Breast epithelium (tissue), 4 donors: ENCODE measurements around the gene RIMBP3B. TPM values are rescaled to one million over a fixed set of nuclear protein-coding genes. Genes with fewer than 3 reads are reported as not detected.
A peak's percentile ranks its signal among the peaks of the same experiment; 100 is the strongest.
"Not testable (repeated sequence)": the region's sequence is repeated elsewhere in the genome, so short reads cannot be mapped to it uniquely, and the experiment has no call there.

Source experiments
- DNase-seq, 2 donors: peaks; one replicate each; pipeline ENCODE4 v3.0.0-alpha.2; 2019; ENCODE audit warnings: low spot score in 2 of 2
- H3K27ac ChIP-seq, 2 donors: fragments of 200-600 bp; sonication (generic) in 1 of 2; one replicate each; pipeline ENCODE4 v1.5.1; 2016 to 2019; ENCODE audit warnings: mild to moderate bottlenecking in 1 of 2
- H3K27me3 ChIP-seq, 2 donors: fragments of 200-600 bp; sonication (generic) in 1 of 2; one replicate each; pipeline versions ENCODE4 v1.5.1 to v1.6.0; 2017 to 2019; ENCODE audit warnings: control low read depth in 1 of 2, mild to moderate bottlenecking in 1 of 2
- H3K36me3 ChIP-seq: fragments of 200-600 bp; one replicate; pipeline ENCODE4 v1.5.1; 2019
- H3K4me1 ChIP-seq, 2 donors: fragments of 200-600 bp; sonication (generic); one replicate each; pipeline ENCODE4 v1.5.1; 2016 to 2019; ENCODE audit warnings: control low read depth in 1 of 2
- H3K4me3 ChIP-seq, 3 donors: fragments of 200-600 bp; sonication (generic); 1 replicate in 2 of 3; 2 replicates in 1 of 3; pipeline ENCODE4 v1.5.1; 2016 to 2019; ENCODE audit warnings: mild to moderate bottlenecking in 3 of 3, moderate library complexity in 2 of 3
- H3K9me3 ChIP-seq, 2 donors: fragments of 200-600 bp; sonication (generic) in 1 of 2; one replicate each; pipeline ENCODE4 v1.5.1; 2016 to 2019; ENCODE audit warnings: control low read depth in 1 of 2
- intact Hi-C: fragments of 100-400 bp; cut with DNase I; formaldehyde crosslinking; loops from one replicate; pipeline ENCODE4 v1.15.1; 2023; ENCODE audit warnings: low total_unique reads
- total RNA-seq, 3 donors: library from RNA; depleted of rRNA; stranded (reverse); fragments of >200 nt; gene quantifications; one replicate each; pipeline ENCODE4 v1.1.0, GENCODE V29; 2016

Gene RIMBP3B
- total RNA-seq, 3 donors from 2014 or later, result 0.16 TPM; not detected in 2

- H3K36me3 ChIP-seq, DNase-seq, intact Hi-C loops, H3K27me3 ChIP-seq, H3K4me1 ChIP-seq, H3K4me3 ChIP-seq, H3K9me3 ChIP-seq, H3K27ac ChIP-seq: not testable (repeated sequence)
These were observed 5.9 kb downstream of the RIMBP3B start for GRCh38 chr22:21389480-21389879.

DNA sequence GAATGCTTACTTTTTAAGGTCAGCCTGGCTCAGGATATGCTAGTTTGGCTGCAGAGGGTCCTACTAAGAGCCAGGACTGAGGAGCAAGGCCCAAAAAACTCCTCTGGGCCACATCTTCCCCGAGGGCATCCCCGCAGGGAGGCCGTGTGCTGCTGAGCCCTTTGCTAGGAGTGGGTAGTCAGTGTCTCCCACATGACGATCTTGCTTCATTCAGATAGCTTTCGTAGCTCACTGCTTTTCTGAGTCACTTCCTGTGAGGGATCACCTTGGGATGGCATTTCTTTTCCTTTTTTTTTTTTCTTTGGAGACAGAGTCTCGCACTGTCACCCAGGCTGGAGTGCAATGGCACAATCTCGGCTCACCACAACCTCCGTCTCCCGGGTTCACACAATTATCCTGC lies 6.5 kb downstream of the RIMBP3B start:
- H3K27ac ChIP-seq, H3K4me1 ChIP-seq, H3K36me3 ChIP-seq, H3K9me3 ChIP-seq, H3K4me3 ChIP-seq, intact Hi-C loops, H3K27me3 ChIP-seq, DNase-seq: not testable (repeated sequence)

DNA sequence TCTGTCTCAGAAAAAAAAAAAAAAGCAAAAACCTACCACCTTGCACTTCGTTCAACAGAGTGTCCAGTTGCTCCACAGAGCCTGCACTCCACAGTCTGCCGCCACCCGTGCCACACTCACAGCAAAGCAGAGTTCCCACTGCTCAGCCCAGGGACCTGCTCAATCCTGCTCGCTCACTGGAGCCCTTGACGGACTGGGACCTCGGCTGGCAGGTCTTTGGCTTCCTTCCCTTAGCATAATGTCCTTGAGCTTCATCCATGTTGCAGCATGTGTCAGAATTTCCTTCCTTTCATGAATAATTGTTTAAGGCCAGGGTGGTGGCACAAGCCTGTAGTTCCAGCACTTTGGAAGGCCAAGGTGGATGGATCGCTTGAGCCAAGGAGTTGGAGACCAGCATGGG lies 11.1 kb downstream of the RIMBP3B start:
- DNase-seq, H3K36me3 ChIP-seq, H3K4me1 ChIP-seq, H3K4me3 ChIP-seq, H3K27ac ChIP-seq, H3K27me3 ChIP-seq, H3K9me3 ChIP-seq, intact Hi-C loops: not testable (repeated sequence)

DNA sequence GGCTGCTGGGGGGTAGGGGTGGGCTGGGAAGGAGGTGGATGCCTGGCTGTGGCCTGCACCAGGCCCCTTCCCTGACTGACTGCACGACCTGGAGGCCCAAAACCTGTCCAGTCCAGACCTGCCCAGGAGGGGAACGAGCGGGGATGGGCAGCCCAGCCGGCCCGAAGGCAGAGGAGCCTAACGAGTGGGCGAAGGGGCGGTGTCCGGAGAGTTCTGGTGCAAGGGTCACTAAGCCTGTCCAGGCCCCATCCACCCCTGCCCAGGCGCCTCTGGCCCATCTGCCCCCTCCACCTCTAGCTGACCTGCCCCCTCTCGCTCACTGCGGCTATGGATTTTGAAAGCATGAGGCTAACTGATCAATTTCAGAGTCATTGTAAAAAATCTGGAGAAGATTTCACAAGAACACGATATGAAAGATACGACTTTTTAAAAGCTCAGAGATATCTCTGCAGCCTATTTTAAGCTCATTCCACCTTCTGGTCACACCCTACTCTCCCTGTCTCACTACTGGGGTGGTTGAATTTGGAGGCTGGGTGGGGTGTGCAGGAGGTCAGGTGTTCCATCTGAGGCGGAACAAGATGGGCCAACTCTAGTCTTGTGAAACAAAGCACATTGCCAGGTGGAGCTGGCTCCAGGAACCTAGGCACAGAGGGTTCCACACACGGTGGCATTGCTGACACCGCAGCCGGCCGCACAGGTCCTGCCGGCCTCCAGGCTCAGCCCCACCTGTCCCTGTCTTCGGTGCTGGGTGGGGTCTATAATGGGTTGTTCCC lies 17.8 kb downstream of the RIMBP3B start:
- intact Hi-C loops, H3K27ac ChIP-seq, H3K27me3 ChIP-seq, H3K9me3 ChIP-seq, H3K4me3 ChIP-seq, H3K4me1 ChIP-seq, H3K36me3 ChIP-seq, DNase-seq: not testable (repeated sequence)

DNA sequence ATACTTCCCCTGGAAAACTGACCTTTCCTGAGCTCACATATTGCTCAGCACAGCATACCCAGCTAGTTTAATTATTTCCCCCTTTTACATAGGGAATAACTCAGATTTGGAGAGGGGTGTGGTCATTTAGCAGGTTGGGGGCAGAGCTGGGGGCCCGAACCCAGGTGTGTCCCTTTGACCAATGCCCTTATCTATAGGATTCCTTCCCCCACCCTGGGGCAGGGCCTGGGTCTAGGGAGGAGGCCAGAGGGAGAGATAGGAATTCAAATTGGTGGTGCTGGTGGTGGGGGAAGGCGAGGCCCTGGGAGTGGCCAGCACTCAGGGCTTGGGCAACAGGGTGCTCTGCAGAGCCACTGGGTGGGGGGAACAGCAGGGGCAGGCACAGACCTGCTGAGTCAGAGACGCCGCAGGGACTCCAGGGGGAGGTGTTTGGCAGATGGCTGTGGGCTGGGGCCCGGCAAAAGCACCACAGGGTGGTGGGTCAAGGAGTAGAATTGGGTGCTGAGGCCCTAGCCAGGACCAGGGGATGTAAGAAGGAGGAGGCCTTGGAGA lies 19.3 kb downstream of the RIMBP3B start:
- H3K27me3 ChIP-seq, H3K9me3 ChIP-seq, intact Hi-C loops, H3K36me3 ChIP-seq, H3K27ac ChIP-seq, H3K4me1 ChIP-seq, DNase-seq, H3K4me3 ChIP-seq: not testable (repeated sequence)

DNA sequence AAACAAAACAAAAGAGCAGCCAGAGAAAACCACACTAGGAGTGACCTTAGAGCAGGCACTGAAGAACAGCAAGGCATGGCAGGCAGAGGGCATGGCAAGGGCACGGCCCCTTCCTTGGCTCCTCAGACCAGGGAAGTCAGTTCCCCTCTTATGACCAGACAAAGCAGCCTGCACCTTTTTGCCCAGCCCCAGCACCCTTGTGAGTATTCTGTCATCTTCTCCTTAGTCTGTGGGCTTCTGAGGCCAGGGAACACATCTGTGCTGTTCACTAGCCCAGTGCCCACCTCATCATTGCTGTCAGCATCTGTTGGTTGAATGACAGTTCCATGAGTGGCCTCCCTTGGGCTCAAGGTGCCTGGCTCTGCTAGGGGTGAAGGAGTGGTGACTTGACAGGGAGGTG lies 23.6 kb downstream of the RIMBP3B start:
- H3K4me3 ChIP-seq, H3K27me3 ChIP-seq, H3K36me3 ChIP-seq, intact Hi-C loops, H3K4me1 ChIP-seq, DNase-seq, H3K27ac ChIP-seq, H3K9me3 ChIP-seq: not testable (repeated sequence)

GRCh38 chr22:21407792-21408191 lies 24.2 kb downstream of the RIMBP3B start:
- intact Hi-C loops, result not testable (repeated sequence)

GRCh38 chr22:21416375-21416774 lies 32.8 kb downstream of the RIMBP3B start:
- H3K4me1 ChIP-seq, H3K4me3 ChIP-seq, intact Hi-C loops, H3K36me3 ChIP-seq, DNase-seq, H3K27me3 ChIP-seq, H3K9me3 ChIP-seq, H3K27ac ChIP-seq: not testable (repeated sequence)

More at GRCh38 chr22:21407792-21408191, 24.2 kb downstream of the RIMBP3B start:
- H3K27me3 ChIP-seq, H3K4me3 ChIP-seq, DNase-seq, H3K9me3 ChIP-seq, H3K4me1 ChIP-seq, H3K27ac ChIP-seq, H3K36me3 ChIP-seq: not testable (repeated sequence)

DNA sequence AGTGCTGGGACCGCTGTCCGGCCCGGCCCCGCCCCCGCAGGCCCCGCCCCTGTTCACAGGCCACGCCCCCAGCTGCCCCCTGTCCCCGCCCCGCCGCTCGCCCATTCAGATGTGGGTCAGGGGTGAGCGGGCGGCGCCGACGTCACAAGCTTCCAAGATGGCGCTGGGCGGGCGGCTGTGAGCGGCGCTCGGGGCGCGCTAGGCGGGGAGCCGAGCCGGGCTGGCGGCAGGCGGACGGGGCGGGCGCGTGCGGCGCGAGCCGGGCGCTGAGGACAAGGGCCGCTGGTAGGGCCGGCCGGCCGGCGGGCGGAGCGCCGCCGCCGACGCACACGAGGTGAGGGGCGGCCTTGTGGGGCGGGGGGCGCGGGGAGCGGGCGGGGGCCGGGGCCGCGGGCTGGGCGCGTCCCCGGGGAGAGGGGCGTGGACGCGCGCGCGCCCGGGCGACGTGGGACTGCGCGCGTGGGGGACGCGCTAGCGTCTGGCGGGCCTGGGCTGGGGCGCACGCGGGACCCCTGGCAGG lies 33.7 kb downstream of the RIMBP3B start, which contains the start of gene HIC2:
HIC2 (plus strand) TSS at position 145 of the 520 bp plus-strand sequence. CDS start 25,461 bp downstream, outside the sequence.
- peak within 1 kb of the TSS in 1 of 2 donors; percentile 87 for H3K27ac ChIP-seq
- peak within 1 kb of the TSS; percentile 41 to 65 (median 48) for H3K4me3 ChIP-seq

GRCh38 chr22:21417853-21418252 lies 34.3 kb downstream of the RIMBP3B start:
- intact Hi-C loops, H3K9me3 ChIP-seq, H3K36me3 ChIP-seq, H3K27me3 ChIP-seq, H3K4me1 ChIP-seq, H3K27ac ChIP-seq: not testable (repeated sequence)
- peak overlapping the region; percentile 41 to 65 (median 48) for H3K4me3 ChIP-seq
- peak in 1 of 2 donors; percentile 52 for DNase-seq

More for the DNA sequence above, 33.7 kb downstream of the RIMBP3B start, which contains the start of gene HIC2:
- intact Hi-C loops, DNase-seq, H3K9me3 ChIP-seq, H3K27me3 ChIP-seq, H3K4me1 ChIP-seq, H3K36me3 ChIP-seq: not testable (repeated sequence)

DNA sequence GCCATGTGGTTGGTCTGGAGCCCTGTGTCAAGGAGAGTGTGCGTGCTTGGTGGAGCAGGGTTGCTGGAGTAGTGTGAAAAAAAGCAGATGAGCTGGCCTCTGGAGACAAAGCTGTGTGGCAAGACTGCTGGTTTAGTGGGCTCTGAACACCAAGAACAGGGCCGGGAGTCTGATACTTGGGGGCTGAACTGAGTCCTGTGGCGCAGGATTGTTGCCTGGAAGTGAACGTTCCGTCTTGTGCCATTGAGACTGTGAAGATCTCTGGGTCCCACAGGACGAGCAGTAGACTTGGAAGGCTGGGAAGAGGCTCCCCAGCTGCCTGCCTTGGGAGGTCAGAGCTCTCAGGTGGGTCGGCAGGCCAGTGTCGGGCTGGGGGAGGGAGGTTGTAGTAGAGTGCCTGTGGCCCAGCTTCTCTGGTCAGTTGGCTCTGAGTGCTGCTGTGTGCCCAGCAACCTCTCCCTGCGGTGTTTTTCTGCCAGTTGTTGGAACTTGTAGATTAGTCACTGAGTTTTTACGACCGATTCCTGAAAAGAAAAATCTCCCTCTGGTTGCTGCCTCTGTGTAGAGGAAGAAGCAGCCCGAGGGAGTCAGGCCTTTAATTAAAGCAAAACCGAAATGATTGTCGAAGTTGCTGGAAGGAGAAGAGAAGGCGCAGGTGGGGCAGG lies 35.6 kb downstream of the RIMBP3B start:
- H3K4me1 ChIP-seq, H3K27me3 ChIP-seq, H3K36me3 ChIP-seq, intact Hi-C loops, H3K27ac ChIP-seq, H3K9me3 ChIP-seq, DNase-seq, H3K4me3 ChIP-seq: not testable (repeated sequence)

GRCh38 chr22:21420180-21420763 lies 36.7 kb downstream of the RIMBP3B start:
- H3K4me1 ChIP-seq, H3K36me3 ChIP-seq, intact Hi-C loops, H3K27me3 ChIP-seq, H3K27ac ChIP-seq, H3K9me3 ChIP-seq, H3K4me3 ChIP-seq, DNase-seq: not testable (repeated sequence)
